Amygdala (tissue), 56 donors: ENCODE measurements around the gene EXO1.
"Not testable (repeated sequence)": the region's sequence is repeated elsewhere in the genome, so short reads cannot be mapped to it uniquely, and the experiment has no call there.

ENCODE experiments used
- DNase-seq, 56 donors: peaks; one replicate each; lab custom pipeline; 2025; lab: John Stamatoyannopoulos, UW

The EXO1 gene

GRCh38 chr1:241847796-241848685 is at the start of gene EXO1:
Gene EXO1 (plus strand): TSS chr1:241848204. CDS start chr1:241850426, 2,222 bp downstream.
- peak; percentile 70 to 99 (median 91) for DNase-seq

GRCh38 chr1:241799416-241799815 is 48.6 kb upstream of the EXO1 start:
- no peak for DNase-seq

GRCh38 chr1:241800640-241801039 is 47.4 kb upstream of the EXO1 start:
- DNase-seq, result no peak

GRCh38 chr1:241802863-241803262 is 45.1 kb upstream of the EXO1 start:
- DNase-seq, result no peak

GRCh38 chr1:241804706-241805105 is 43.3 kb upstream of the EXO1 start:
- not testable (repeated sequence) for DNase-seq

GRCh38 chr1:241808265-241808664 is 39.7 kb upstream of the EXO1 start:
- no peak for DNase-seq

- DNase-seq, result no peak
Observed at GRCh38 chr1:241810769-241811405, 37.1 kb upstream of the EXO1 start.

GRCh38 chr1:241813768-241814320 is 34.2 kb upstream of the EXO1 start:
- no peak for DNase-seq

- DNase-seq, result no peak
Observed at GRCh38 chr1:241816008-241816407, 32.0 kb upstream of the EXO1 start.

GRCh38 chr1:241817331-241817792 is 30.6 kb upstream of the EXO1 start:
- DNase-seq, result no peak

- no peak for DNase-seq
Observed at GRCh38 chr1:241817956-241818612, 29.9 kb upstream of the EXO1 start.

- DNase-seq, result no peak
Observed at GRCh38 chr1:241819340-241819866, 28.6 kb upstream of the EXO1 start.

- DNase-seq, result no peak
Observed at GRCh38 chr1:241821363-241821762, 26.6 kb upstream of the EXO1 start.

GRCh38 chr1:241822846-241823245 is 25.2 kb upstream of the EXO1 start:
- DNase-seq, result no peak

- DNase-seq, result no peak
Observed at GRCh38 chr1:241823925-241824324, 24.1 kb upstream of the EXO1 start.

- DNase-seq, result no peak
Observed at GRCh38 chr1:241825581-241825980, 22.4 kb upstream of the EXO1 start.

- DNase-seq, result not testable (repeated sequence)
Observed at GRCh38 chr1:241826613-241827012, 21.4 kb upstream of the EXO1 start.

- DNase-seq, result no peak
Observed at GRCh38 chr1:241827264-241827663, 20.7 kb upstream of the EXO1 start.

GRCh38 chr1:241828463-241829021 is 19.5 kb upstream of the EXO1 start:
- DNase-seq, result peak in 3 of 56 donors; percentile 3 to 14 (median 5)

GRCh38 chr1:241829468-241829867 is 18.5 kb upstream of the EXO1 start:
- DNase-seq, result no peak
